HG02938 (cell line): ENCODE results near the gene HCRTR1.

Experiments
- ATAC-seq: cut with Tn5 transposase; IDR thresholded peaks from one replicate; pipeline ENCODE4 v1.9.1; 2021; ENCODE audit warnings: mild to moderate bottlenecking, moderate library complexity; ENCODE audit not compliant: unreplicated experiment

Gene HCRTR1

DNA sequence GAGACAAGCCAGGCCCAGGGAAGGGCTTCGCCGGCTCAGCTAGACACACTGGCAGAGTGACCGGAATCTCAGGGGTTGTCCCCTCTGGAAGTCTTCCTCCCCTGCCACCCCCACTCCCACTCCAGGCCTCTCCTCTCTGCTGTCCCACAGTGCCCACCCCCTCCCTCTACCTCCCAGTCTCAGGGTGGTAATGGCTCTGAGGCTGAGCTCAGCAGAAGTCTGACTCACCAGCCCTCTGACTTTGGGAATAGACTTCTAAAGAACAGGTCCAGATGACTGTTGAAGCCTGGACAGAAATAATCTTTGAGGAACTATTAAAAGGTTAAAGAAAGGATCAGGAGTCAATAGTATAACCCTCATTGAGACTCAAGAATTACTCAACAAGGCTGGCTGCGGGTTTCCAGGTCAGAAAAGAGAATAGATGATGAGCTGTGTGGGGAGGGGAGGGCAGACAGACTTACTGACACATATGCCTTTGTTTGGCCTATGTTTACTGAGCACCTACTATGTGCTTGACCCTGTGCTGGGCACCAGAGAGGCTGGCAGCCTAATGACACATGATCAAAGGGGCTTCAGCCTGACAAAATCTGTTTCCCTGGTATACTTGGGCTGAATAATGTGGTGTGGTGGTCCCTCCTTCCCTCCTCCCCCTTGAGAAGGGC is 8.2 kb downstream of the HCRTR1 start:
- no peak for ATAC-seq

DNA sequence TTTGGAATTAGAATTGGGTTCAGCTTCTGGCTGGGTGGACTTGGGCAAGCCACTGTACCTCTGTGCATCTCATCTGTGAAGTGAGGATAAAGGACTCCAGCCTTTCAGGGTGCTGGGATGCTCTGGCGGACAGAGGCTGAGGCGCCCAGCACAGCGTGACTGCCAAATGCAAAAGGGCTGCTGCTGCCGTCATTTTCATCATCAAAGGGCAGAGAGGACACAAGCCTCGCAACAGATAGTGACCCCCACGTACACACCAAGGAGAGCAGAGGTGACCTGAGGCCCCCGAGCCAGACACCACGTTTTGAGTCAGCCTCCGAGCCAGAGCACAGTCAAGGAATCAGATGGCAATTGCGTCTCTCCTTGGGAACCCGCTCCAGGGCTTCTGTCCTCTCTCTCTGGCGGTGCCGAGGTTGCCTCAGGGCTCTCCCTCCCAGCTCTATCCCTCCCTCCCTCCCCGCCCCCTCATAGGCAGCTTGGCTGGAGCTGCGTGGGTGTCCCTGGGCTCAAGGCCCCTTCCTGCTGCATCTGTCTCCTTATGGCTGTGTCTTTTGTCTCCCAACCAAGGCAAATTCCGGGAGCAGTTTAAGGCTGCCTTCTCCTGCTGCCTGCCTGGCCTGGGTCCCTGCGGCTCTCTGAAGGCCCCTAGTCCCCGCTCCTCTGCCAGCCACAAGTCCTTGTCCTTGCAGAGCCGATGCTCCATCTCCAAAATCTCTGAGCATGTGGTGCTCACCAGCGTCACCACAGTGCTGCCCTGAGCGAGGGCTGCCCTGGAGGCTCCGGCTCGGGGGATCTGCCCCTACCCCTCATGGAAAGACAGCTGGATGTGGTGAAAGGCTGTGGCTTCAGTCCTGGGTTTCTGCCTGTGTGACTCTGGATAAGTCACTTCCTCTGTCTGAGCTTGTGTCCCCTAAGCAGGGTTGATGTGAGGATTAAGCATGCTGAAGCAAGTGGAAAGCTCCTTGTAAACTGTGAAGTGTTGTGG is 9.0 kb downstream of the HCRTR1 start:
- no peak for ATAC-seq

DNA sequence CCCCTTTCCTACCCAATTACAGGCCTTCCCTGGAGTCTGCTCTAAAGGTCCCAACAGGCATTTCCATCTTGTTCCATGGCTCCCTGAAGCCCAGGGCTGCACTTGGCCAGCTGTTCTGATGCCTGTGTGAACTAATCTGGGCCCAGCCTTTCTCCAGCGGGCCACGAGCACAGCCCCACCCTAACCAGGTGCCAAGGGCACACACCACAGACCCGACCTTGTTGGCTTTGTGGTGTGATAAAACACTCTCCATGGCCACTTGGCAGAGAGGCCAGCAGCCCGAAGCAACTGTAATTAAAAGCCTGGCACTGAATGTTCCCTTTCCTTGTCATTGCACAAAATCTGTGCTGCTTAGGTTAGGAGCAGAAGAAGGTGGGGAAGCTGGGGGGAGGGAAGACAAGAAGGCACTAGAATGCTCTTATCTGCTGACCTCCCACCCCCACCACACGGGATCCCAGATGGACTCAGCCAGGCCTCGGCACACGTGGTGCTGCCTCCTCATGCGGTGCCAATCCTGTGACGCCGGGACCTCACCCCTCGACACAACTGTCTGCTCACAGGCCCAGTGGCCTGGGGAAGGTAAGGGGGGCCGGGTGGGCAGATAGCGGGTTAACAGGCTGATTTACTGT is 9.9 kb downstream of the HCRTR1 start:
- no peak for ATAC-seq

DNA sequence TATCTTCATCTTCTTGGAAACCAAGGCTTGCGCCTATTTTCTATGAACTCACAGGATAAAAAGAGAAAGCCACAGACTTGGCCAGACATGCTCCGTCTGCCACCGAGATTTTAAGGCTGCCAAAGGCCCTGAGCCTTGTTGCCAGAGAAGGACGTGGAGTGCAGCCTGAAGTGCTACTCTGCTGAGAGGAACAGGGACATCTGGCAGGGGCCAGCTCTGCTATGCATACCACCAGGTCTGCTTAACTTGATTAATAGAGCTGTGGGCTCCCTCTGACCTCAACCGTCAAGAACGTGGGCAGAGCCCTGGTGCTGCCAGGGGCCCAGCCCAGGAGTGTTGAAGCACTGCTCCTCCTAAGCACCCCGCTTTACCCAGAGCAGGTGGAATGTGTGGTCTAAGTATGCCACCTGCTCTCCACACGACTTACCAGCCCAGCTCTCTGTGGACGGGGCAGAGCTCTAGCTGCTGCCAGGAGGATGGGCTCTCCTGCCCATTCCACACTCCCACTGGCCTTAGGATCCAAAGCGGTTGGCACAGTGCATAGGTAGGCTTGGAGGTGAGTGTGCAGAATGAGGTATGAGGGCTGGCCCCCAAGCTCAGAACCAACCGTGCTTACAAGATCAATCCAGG is 10.6 kb downstream of the HCRTR1 start:
- ATAC-seq, result no peak

DNA sequence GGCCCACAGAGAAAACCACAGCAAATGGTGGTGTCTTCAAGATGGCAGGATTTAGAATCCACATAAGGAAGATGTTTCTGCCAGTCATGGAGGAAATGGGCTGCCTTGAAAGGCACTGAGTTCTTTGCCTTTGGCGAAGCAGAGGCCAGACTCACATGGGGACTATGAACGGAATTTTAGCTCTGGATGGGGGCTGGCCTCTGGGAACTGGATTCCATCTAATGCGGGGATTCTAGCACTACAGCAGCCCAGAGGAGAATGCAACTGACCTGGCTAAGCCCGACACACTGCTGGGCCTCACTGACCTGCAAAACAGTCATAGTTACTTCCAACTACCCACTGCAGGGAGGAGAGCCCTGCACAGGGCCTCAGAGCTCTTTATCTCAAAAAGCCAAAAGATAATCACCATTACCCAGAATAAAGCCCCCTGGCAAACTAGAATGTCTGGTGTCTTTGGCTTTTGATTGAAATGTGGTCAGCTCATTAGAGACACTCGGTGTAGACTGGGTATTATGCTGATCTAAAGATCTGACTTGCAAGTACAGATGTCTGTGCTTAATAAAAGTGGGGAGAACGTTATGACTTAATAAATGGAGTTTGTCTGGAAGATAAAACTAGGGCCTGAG is 11.6 kb downstream of the HCRTR1 start:
- no peak for ATAC-seq

DNA sequence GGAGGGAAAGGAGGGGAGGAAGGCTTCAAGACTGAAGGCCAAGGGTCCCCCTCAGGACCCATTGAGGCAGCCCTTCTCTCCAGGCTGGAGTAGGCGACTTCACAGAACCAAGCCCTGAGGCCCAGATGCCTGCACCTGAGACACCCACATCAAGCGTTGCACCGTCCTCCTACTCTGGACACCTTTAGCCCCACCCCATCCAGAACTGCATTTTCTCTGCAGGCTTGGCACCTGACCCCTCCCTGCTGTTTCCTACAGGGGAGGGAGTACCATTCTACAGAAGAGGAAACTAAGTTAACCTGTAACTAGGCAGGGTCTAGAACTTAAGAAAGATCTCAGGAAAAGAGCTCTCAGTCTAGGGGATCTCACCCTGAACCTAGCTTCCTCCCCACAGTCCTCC is 15.2 kb downstream of the HCRTR1 start:
- no peak for ATAC-seq

DNA sequence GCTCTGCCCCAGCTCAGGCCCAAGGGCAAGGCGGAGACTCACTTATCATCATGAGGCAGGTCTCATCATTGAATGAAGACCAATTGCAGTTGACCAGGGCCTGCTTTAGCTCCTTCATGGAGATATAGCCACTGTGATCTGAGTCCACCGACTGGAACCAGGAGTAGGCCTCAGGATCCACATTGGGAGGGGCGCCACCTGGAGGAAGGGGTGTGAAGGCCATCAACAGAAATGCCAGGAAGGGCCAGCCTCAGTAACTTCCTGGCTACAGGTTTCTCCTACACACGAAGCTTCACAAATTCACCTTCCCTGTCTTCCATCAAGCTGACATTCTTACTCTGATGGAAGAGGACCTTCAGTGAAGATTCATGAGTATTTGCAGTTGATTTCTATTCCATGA is 15.6 kb downstream of the HCRTR1 start:
- ATAC-seq, result no peak

DNA sequence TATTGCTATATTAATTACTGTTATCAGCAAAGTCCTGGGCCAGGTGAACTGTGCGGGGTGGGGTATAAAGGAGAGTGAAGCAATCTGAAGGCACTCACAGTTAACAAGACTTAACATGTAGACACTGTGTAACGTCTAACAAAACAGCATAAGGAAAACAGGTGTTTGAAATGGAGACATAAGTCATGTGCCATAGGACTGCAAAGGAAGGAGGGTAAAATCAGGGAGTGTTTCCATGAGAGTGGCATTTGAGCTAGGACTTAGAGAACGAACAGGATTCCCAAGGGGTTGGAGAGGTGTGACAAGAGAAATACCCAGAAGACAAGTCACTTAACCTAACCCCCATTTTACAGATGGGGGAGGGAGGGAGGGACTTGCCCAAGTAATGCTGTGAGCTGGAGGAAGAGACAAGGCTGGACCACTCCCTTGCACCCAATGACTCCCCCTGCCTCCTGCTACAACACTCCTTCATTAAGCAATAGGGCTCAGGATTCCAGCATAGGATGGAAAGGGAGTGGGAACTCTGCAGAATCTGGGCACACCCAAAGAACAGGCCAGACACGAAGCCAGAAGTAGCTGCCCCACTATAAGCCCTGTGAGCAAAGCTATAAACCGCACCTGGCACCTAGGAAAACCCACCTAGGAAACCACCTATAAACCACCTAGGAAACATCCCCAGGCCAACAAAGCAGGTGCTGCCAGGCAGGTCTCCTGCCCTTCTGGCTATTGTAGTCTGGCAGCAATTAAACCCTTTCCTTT is 20.6 kb downstream of the HCRTR1 start:
- no peak for ATAC-seq

DNA sequence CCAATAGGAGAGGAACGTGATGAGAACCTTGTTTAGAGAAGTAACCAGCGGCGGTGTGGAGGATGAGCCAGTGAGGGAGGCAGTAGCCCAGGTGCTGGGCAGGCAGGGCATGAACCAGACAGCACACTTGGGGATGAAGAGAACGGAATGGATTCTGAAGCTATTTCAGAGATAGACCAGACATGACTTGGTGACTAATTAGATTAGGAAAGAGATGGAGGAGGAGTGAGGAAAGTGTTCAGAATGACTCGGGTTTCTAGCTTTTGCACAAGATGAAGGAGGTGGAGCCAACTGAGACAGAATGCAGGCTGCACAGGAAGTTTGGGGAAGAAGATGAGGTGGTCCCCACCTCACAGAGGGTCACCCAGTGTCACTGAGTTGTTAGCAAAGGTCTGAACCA is 22.1 kb downstream of the HCRTR1 start:
- ATAC-seq, result no peak

DNA sequence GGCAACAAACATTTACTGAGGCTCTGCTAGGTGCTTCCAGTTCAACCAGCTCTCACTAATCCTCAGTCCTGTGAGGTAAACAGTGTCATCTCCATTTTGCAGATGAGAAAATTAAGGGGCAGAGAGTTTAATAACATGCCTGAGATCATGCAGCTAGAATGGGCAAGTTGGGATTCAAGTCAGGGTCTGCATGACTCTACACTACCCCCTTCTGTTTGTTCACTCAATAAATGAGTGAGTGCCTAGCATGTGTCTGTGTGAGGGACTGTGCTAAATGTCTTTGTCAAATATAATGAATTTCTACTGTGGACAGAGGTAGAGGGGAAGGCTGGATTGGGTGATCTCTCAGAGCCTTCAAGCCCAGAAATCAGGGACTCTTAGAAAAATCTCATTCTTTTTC is 22.7 kb downstream of the HCRTR1 start:
- ATAC-seq, result no peak

DNA sequence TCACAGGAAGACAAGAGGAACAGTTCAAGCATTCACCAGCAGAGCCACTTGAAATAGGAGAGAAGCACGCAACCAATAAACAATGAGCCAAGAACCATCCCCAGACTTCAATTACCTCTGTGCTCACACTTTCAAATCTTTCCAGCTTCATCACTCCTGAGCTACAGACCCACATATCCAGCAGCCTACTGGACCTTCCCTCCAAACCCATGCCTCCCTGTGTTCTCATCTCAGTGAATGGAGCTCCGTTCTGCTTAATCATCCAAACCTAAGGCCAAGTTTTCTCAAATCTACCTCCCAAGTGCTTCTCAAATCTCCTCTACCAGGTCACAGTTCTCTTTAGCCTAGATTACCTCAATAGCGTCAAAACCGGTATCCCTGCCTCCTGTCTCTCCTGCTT is 23.5 kb downstream of the HCRTR1 start:
- ATAC-seq, result no peak

DNA sequence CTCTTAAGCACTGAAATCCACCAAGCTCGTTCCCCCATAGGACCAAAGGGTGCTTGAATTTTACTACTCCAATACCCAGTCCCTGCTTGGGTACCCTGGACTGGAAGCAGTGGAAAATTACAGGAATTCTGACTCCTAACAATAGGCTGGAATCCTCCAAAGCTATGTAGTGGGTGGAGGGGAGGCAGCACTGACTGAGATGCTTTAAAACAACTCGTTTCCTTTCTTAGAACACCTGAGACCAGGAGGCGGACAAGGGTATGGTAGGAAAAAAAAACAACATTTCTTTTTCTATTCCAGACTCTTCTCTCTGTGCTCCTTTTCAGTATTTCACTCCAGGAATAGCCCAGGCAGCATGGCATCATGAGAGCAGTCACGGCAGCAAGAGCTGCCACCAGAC is 24.9 kb downstream of the HCRTR1 start:
- ATAC-seq, result no peak

DNA sequence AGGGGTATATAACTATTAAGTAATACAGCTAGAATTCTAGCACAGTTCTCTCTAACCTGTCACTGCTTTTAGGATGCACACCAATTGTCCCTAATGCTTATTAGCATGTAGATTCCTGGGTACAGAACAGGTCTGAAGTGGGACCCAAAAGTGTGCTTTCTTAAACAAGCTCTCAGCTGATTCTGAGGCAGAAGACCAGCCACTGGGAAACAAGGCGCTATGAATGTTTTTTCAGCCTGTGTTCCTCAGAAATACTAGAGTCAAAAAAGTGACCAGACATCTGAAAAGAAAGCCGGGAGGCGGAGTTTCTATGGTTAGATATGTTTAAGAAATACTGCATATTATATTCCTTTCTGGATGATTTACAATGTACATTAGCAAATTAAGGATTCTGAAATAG is 25.4 kb downstream of the HCRTR1 start:
- no peak for ATAC-seq

DNA sequence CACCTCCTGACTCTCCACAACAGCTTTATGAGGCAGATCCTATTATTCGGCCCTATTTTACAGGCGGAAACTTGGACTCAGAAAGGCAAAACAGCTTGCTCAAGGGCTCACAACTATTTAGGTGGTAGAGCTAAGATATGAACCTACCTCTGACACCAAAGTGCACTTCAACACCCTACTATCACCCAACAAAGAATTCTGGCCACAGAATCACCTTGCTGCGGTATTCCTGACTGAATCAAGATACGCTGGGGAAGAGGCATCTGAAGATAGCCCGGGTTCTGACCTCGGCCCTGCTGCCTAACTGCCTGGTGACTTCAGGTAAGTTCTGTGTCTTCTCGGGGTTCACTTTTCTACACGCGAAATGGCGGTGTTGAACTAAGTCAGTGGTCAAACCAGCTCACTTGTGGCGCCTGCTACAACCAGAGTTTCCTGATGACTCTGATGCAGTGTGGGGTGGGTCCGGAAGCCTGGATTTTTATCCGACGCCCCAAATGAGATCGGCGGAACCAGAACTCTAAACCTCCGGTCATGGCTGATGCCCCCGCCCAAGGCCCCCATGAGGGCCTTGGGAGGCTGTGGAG is 26.6 kb downstream of the HCRTR1 start:
- no peak for ATAC-seq

DNA sequence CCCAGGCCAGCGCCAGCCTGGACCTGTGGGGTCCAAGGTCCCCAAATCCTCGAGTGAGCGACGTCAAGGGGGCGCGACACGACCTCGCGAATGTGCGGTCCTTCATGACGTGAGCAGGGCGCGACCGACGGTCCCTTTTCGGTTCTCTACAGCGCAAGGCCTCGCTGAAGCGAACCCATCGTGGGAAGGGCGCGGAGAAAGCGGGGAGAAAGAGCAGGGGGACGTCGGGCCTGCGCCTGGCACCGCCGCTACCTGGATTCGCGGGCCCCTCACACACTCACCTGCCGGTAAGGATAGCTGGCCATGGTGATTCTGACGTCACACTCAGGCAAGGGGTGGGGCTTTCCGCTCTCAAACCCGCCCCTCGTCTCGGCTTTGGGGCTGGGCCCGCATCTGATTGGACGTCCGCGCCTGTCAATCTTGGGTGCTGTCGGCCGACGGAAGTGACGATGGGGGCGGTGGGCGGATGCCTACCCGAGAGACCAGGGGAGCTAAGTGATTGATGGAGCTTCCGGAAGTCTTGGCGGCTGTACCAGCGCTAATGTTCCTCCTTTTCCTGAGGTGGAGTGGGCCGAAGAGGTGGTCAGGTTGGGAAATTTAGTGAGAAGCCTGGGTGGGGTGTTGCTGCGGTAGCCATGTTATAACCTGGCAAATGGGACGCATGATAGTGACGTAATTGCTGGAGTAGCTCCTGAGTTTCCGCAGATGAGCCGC is 27.2 kb downstream of the HCRTR1 start, which contains the start of gene PEF1:
Gene PEF1 (minus strand): TSS at position 317 of the 714 bp plus-strand sequence. CDS start 12 bp downstream, at position 305.
- ATAC-seq, result peak; percentile 89

DNA sequence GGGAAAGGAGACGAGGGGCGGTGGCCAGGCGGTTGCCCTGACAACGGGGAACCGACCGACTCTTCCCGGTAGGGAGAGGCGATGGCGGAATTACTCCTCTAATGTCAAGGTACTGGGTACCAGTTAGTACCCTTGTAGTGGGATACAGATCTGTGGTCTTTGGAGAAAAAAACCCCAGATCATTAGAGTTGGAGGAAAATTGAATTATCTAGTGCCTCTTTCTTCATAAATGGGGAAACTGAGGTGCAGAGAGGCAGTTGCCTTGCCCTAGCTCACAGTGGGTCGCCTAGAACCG is 27.7 kb downstream of the HCRTR1 start:
- ATAC-seq, result no peak

DNA sequence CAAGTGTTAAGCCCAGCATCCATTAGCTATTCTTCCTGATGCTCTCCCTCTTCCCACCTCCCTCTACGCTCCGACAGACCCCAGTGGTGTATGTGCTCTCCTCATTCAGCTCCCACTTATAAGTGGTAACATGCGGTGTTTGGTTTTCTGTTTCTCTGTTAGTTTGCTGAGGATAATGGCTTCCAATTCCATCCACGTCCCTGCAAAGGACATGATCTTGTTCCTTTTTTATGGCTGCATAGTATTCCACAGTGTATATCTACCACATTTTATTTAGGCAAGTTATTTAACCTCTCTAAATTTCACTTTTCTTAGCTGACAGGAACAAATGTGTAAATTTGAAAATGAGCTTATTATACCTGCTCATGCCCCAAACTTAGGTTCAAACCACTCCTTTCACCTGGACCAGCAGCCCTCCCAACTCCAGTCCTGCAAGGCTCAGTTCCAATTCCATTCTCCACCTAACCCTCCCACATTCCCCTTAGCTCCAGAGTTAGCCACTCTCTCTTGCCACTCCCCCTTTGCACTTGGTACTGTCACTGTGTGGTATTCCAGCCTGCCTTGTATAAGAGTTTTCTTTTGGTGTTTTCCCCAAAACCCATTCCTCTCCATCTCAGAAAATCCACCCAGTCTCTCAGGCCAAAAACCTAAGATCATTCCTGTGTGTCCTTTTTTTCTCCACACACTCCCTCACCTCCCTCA is 28.9 kb downstream of the HCRTR1 start:
- ATAC-seq, result no peak

DNA sequence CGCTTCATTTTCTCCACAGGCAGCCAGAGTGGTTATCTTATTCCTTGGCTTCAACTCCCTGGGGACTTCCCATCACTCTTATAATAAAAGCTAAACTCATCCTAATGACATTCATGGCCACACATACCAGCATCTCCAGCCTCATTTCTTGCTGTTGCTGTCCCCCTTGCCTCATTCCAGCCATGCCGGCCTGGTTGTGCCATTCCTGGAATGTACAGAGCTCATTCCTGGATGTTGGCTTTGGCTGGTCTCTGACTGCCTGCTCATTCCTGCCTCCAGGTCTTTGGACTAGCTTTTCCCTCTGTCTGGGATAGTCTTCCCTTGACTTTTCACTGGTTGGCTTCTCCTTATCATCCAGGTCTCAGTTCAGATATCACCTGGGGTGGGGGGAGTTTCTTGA is 29.6 kb downstream of the HCRTR1 start:
- no peak for ATAC-seq

DNA sequence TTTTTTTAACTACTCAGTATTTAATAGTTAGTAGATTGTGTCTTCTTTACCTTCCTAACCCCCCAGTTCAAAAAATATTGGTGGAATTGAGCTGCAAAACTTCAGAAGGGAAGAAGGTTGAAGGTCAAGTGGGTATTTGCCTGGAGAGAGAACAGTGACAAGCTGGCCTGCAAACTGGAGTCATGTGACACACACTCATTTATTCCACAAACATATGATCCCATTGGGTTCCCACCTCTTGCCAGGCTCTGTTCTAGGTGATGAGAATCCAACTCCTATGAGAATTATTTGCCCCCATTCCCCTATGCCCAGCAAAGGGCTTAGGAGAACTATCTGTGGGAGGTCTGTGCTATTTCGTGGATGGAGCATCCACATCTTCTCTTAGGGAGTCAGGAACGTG is 30.7 kb downstream of the HCRTR1 start:
- ATAC-seq, result no peak
